SU-DHL-6 (cell line): ENCODE measurements around the gene NEXMIF.
"Not testable (repeated sequence)": the region's sequence is repeated elsewhere in the genome, so short reads cannot be mapped to it uniquely, and the experiment has no call there.

Experiments used
- H2AFZ ChIP-seq: fragments of 200-600 bp; sonication (generic); 2 replicates; pipeline ENCODE4 v1.6.1; 2014; ENCODE audit warnings: low read depth, mild to moderate bottlenecking, moderate library complexity, mixed read lengths, antibody characterized with exemption, low read length; ENCODE audit not compliant: severe bottlenecking
- H3F3A ChIP-seq: fragments of 200-600 bp; shearing (Covaris generic); 2 replicates; pipeline ENCODE4 v1.6.0; 2016; ENCODE audit warnings: antibody characterized with exemption, mild to moderate bottlenecking; ENCODE audit not compliant: insufficient read depth
- H3K27ac ChIP-seq: fragments of 200-600 bp; sonication (generic); 2 replicates; pipeline ENCODE4 v1.5.1; 2016; ENCODE audit warnings: low read depth, mild to moderate bottlenecking, low read length, moderate library complexity, mixed read lengths
- H3K27me3 ChIP-seq: fragments of 200-600 bp; sonication (generic), shearing (Covaris generic); 2 replicates; pipeline ENCODE4 v1.6.0; 2014; ENCODE audit warnings: mild to moderate bottlenecking, low read length
- H3K36me3 ChIP-seq: fragments of 200-600 bp; sonication (generic); 2 replicates; pipeline ENCODE4 v1.6.1; 2014; ENCODE audit warnings: mild to moderate bottlenecking, low read length, mixed read lengths
- H3K4me2 ChIP-seq: fragments of 300-600, 200-600 bp; shearing (Covaris generic), sonication (generic); 2 replicates; pipeline ENCODE4 v1.6.0; 2014; ENCODE audit warnings: low read length, low read depth, mild to moderate bottlenecking; ENCODE audit not compliant: poor library complexity, severe bottlenecking
- H3K4me3 ChIP-seq: fragments of 200-600 bp; sonication (generic); 2 replicates; pipeline ENCODE4 v1.5.1; 2014; ENCODE audit warnings: antibody characterized with exemption, low read length, mild to moderate bottlenecking, mixed read lengths; ENCODE audit not compliant: insufficient read depth, poor library complexity, severe bottlenecking
- H3K79me2 ChIP-seq: fragments of 200-600 bp; sonication (generic); 2 replicates; pipeline ENCODE4 v1.6.1; 2014; ENCODE audit warnings: mild to moderate bottlenecking, low read length, moderate library complexity; ENCODE audit not compliant: insufficient read depth
- H3K9ac ChIP-seq: fragments of 200-600 bp; sonication (generic); 2 replicates; pipeline ENCODE4 v1.7.0; 2014; ENCODE audit warnings: mild to moderate bottlenecking, low read length
- H3K9me2 ChIP-seq: fragments of 200-600 bp; sonication (generic); replicated peaks from 2 replicates; pipeline ENCODE4 v1.6.1; 2014; ENCODE audit warnings: low read length; ENCODE audit not compliant: insufficient read depth
- H3K9me3 ChIP-seq: fragments of 200-600 bp; sonication (generic); 2 replicates; pipeline ENCODE4 v1.6.1; 2014; ENCODE audit warnings: low read length, mixed read lengths; ENCODE audit not compliant: insufficient read depth
- H4K20me1 ChIP-seq: fragments of 200-600 bp; sonication (generic); 2 replicates; pipeline ENCODE4 v1.6.1; 2014; ENCODE audit warnings: low read depth, mild to moderate bottlenecking, antibody characterized with exemption, low read length, moderate library complexity, mixed read lengths
- CTCF ChIP-seq: fragments of 200-600 bp; sonication (generic); IDR thresholded peaks from one replicate; pipeline ENCODE4 v1.5.1; 2017; ENCODE audit warnings: antibody characterized with exemption, mild to moderate bottlenecking, low read length, moderate library complexity; ENCODE audit not compliant: insufficient read depth, poor library complexity, severe bottlenecking
- EZH2phosphoT487 ChIP-seq: fragments of 200-600 bp; sonication (generic), shearing (Covaris generic); conservative IDR thresholded peaks from 2 replicates; pipeline ENCODE4 v1.6.1; 2018; ENCODE audit warnings: mild to moderate bottlenecking, antibody characterized with exemption, low read length, moderate library complexity, mixed read lengths

The NEXMIF gene

GRCh38 chrX:74779175-74779574 is 146.1 kb downstream of the NEXMIF start:
- Histone ChIP-seq H3K4me3 (no peak overlapping the region), H3K79me2 (no peaks in the 10 kb centered on the region), H3K27me3 (no peaks in the 10 kb centered on the region), H4K20me1 (no peaks in the 10 kb centered on the region), H3K9ac (no peak overlapping the region), H3K9me3 (no peaks in the 10 kb centered on the region), H3K27ac (no peak overlapping the region), H3K4me2 (no peak overlapping the region), H2AFZ (no peak overlapping the region), H3F3A (no peaks in the 10 kb centered on the region), H3K9me2 (no peaks in the 10 kb centered on the region), H3K36me3 (no peaks in the 10 kb centered on the region)
- TF ChIP-seq CTCF (no peak), EZH2phosphoT487 (no peak)

- Histone ChIP-seq H3K36me3 (no peaks in the 10 kb centered on the region), H3K27ac (no peak overlapping the region), H2AFZ (no peak overlapping the region), H3F3A (no peaks in the 10 kb centered on the region), H3K4me3 (no peak overlapping the region), H3K79me2 (no peaks in the 10 kb centered on the region), H3K4me2 (no peak overlapping the region), H3K9me2 (no peaks in the 10 kb centered on the region), H3K27me3 (no peaks in the 10 kb centered on the region), H3K9ac (no peak overlapping the region), H4K20me1 (no peaks in the 10 kb centered on the region), H3K9me3 (no peaks in the 10 kb centered on the region)
- TF ChIP-seq EZH2phosphoT487 (no peak), CTCF (no peak)
These were observed 150.3 kb downstream of the NEXMIF start for GRCh38 chrX:74774988-74775387.

GRCh38 chrX:74736450-74736849 is 188.8 kb downstream of the NEXMIF start:
- H3K27ac ChIP-seq = no peak overlapping the region
- no peak overlapping the region for H2AFZ ChIP-seq
- H3K4me3 ChIP-seq = no peak overlapping the region
- H4K20me1 ChIP-seq = no peaks in the 10 kb centered on the region
- no peaks in the 10 kb centered on the region for H3F3A ChIP-seq
- no peaks in the 10 kb centered on the region for H3K36me3 ChIP-seq
- H3K27me3 ChIP-seq = no peaks in the 10 kb centered on the region
- H3K9ac ChIP-seq = no peak overlapping the region
- H3K9me2 ChIP-seq = no peaks in the 10 kb centered on the region
- H3K4me2 ChIP-seq = no peak overlapping the region
- no peaks in the 10 kb centered on the region for H3K9me3 ChIP-seq
- TF ChIP-seq CTCF (no peak), EZH2phosphoT487 (no peak)
- no peaks in the 10 kb centered on the region for H3K79me2 ChIP-seq

- H3K4me2 ChIP-seq = no peak overlapping the region
- no peaks in the 10 kb centered on the region for H4K20me1 ChIP-seq
- H3K9ac ChIP-seq = no peak overlapping the region
- H3K27me3 ChIP-seq = no peaks in the 10 kb centered on the region
- H3K79me2 ChIP-seq = no peaks in the 10 kb centered on the region
- no peaks in the 10 kb centered on the region for H3K36me3 ChIP-seq
- TF ChIP-seq CTCF = no peak
- TF ChIP-seq EZH2phosphoT487 = no peak
- H3K9me2 ChIP-seq = no peaks in the 10 kb centered on the region
- H3K27ac ChIP-seq = no peak overlapping the region
- no peaks in the 10 kb centered on the region for H3F3A ChIP-seq
- H3K4me3 ChIP-seq = no peak overlapping the region
- no peak overlapping the region for H2AFZ ChIP-seq
- H3K9me3 ChIP-seq = no peaks in the 10 kb centered on the region
These were observed 220.0 kb downstream of the NEXMIF start for GRCh38 chrX:74705269-74705668.

GRCh38 chrX:74701343-74701742 is 223.9 kb downstream of the NEXMIF start:
- H3K9me2 ChIP-seq, H3K79me2 ChIP-seq, H3K9ac ChIP-seq, H3F3A ChIP-seq, H3K36me3 ChIP-seq, H2AFZ ChIP-seq, H3K27me3 ChIP-seq, H3K4me3 ChIP-seq, H4K20me1 ChIP-seq, H3K9me3 ChIP-seq, H3K4me2 ChIP-seq, H3K27ac ChIP-seq: not testable (repeated sequence)
